GM23338 (cell line): ENCODE measurements around the gene MARCHF2. TPM values are rescaled to one million over a fixed set of nuclear protein-coding genes. Genes with fewer than 3 reads are reported as not detected.

ENCODE experiments used
- ATAC-seq: fragments of 200-7000 bp; cut with Tn5 transposase; 3 replicates; pipeline ENCODE4 v1.9.1; 2020
- DNase-seq: peaks from one replicate; pipeline ENCODE4 v3.0.0-alpha.2; 2015; ENCODE audit warnings: low spot score
- H2AFZ ChIP-seq: fragments of 200-600 bp; sonication (generic); 2 replicates; pipeline ENCODE4 v1.8.0; 2016; ENCODE audit warnings: antibody characterized with exemption, mild to moderate bottlenecking, moderate library complexity
- H3F3A ChIP-seq: fragments of 200-600 bp; sonication (generic); replicated peaks from 2 replicates; pipeline ENCODE4 v1.8.0; 2017; ENCODE audit warnings: antibody characterized with exemption, mixed run types, low read depth
- H3K27ac ChIP-seq: fragments of 200-600 bp; sonication (generic); 2 replicates; pipeline ENCODE4 v1.6.1; 2016; ENCODE audit warnings: low read depth
- H3K27me3 ChIP-seq: fragments of 200-600 bp; sonication (generic); 2 replicates; pipeline ENCODE4 v1.8.0; 2016; ENCODE audit warnings: mild to moderate bottlenecking, mixed run types, moderate library complexity; ENCODE audit not compliant: insufficient read depth
- H3K36me3 ChIP-seq: fragments of 200-600 bp; sonication (generic); 2 replicates; pipeline ENCODE4 v1.8.0; 2016; ENCODE audit warnings: mild to moderate bottlenecking; ENCODE audit not compliant: insufficient read depth
- H3K4me1 ChIP-seq: fragments of 200-600 bp; sonication (generic); 2 replicates; pipeline ENCODE4 v1.8.0; 2016; ENCODE audit warnings: mild to moderate bottlenecking, moderate library complexity; ENCODE audit not compliant: insufficient read depth
- H3K4me2 ChIP-seq: fragments of 200-600 bp; sonication (generic); 2 replicates; pipeline ENCODE4 v1.7.1; 2017; ENCODE audit warnings: mixed run types
- H3K4me3 ChIP-seq: fragments of 200-600 bp; sonication (generic); 2 replicates; pipeline ENCODE4 v1.6.1; 2016; ENCODE audit warnings: mixed run types
- H3K79me2 ChIP-seq: fragments of 200-600 bp; sonication (generic); replicated peaks from 2 replicates; pipeline ENCODE4 v1.8.0; 2017; ENCODE audit warnings: mild to moderate bottlenecking; ENCODE audit not compliant: insufficient read depth
- H3K9me2 ChIP-seq: fragments of 200-600 bp; sonication (generic); 2 replicates; pipeline ENCODE4 v1.8.0; 2017; ENCODE audit not compliant: insufficient read depth
- H4K20me1 ChIP-seq: fragments of 200-600 bp; sonication (generic); replicated peaks from 2 replicates; pipeline ENCODE4 v1.8.0; 2017; ENCODE audit warnings: mild to moderate bottlenecking; ENCODE audit not compliant: insufficient read depth
- H3K27ac Mint-ChIP-seq: 2 replicates; pipeline ENCODE4 v1.8.0; 2020; ENCODE audit warnings: inconsistent platforms, mild to moderate bottlenecking, moderate library complexity, mixed read lengths
- H3K27me3 Mint-ChIP-seq: 3 replicates; pipeline ENCODE4 v1.8.0; 2022; ENCODE audit warnings: low read depth, mild to moderate bottlenecking, moderate library complexity, mixed read lengths, inconsistent platforms; ENCODE audit not compliant: insufficient read depth, poor library complexity
- H3K36me3 Mint-ChIP-seq: 3 replicates; pipeline ENCODE4 v1.8.0; 2021; ENCODE audit warnings: low read depth, mild to moderate bottlenecking, inconsistent platforms, moderate library complexity, mixed read lengths
- H3K4me1 Mint-ChIP-seq: 3 replicates; pipeline ENCODE4 v1.8.0; 2020; ENCODE audit warnings: mild to moderate bottlenecking, inconsistent platforms, mixed read lengths
- H3K4me3 Mint-ChIP-seq: 3 replicates; pipeline ENCODE4 v1.8.0; 2021; ENCODE audit warnings: moderate library complexity, mild to moderate bottlenecking, inconsistent platforms, mixed read lengths
- H3K9me3 Mint-ChIP-seq: 3 replicates; pipeline ENCODE4 v1.8.0; 2020; ENCODE audit warnings: moderate library complexity, mild to moderate bottlenecking, inconsistent platforms, mixed read lengths
- EZH2phosphoT487 ChIP-seq: fragments of 200-600 bp; sonication (generic); IDR thresholded peaks from one replicate; pipeline ENCODE4 v1.8.1; 2018; ENCODE audit warnings: antibody characterized with exemption; ENCODE audit not compliant: unreplicated experiment
- JUNB ChIP-seq: IDR thresholded peaks from one replicate; pipeline ENCODE4 v1.6.1; 2016; ENCODE audit warnings: antibody characterized with exemption; ENCODE audit not compliant: unreplicated experiment
- polyA plus RNA-seq: library from polyadenylated mRNA; unstranded; fragments of >200 nt; fragmentation: Nextera tagmentation; extraction: Ambion mirVana; gene quantifications from 2 replicates; pipeline ENCODE4 v1.2.1, GENCODE V29; 2016
- total RNA-seq: library from RNA; depleted of rRNA; stranded (reverse); fragments of >200 nt; shearing (Covaris generic); gene quantifications from 2 replicates; pipeline ENCODE4 v1.2.3, GENCODE V29; 2014
- TF ChIP-seq, protein P1 (sequence below), 2 experiments: fragments of 200-600 bp in 1 of 2; sonication (generic) in 1 of 2; conservative IDR thresholded peaks; 2 replicates each; pipeline versions ENCODE4 v1.5.1 to v1.6.1; 2016 to 2017; ENCODE audit warnings: antibody characterized with exemption in 2 of 2, low read depth in 2 of 2, mild to moderate bottlenecking in 2 of 2, moderate library complexity in 1 of 2
- TF ChIP-seq, protein P2 (sequence below): fragments of 250-450 bp; sonication (Bioruptor Pico); IDR thresholded peaks from 2 replicates; pipeline ENCODE4 v1.5.0; 2020; ENCODE audit warnings: mild to moderate bottlenecking, moderate library complexity

The MARCHF2 gene
- total and polyA plus RNA-seq, 2 experiments from 2014 or later = 18.9 to 50.1 TPM

DNA sequence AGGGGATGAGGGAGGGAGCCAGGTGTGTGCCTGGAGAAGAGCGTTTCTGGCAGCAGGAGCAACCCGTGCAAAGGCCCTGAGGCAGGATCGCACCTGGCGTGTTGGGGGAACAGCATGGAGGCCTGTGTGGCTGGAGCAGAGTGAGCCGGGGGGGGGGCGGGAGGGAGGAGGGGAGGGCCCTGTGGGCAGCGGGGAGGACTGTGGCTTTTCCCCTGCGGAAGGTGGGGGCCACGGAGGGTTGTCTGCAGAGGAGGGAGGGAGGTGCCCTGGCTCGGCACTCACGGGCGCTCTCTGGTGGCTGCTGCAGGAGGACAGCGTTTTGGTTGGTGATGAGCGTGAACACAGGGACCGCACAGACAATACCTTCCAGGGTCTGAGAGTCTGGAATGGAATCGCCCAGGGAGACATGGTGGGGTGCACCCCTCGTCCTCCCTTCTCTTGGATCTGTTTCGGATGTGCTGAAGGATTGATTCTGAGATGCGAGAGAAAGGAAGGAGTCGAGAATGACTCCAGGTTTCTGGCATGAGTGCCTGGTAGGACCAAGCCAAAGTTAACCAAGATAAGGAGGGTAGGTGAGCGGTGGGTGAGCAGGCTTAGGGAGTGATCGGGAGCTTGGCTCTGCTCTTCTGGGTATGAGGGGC is 16.4 kb upstream of the MARCHF2 start:
- H3K4me2 ChIP-seq = no peak overlapping the region
- H3K27ac ChIP-seq = no peak overlapping the region
- ATAC-seq = peak; percentile 88
- H3K27me3 ChIP-seq = no peaks in the 10 kb centered on the region
- no peak overlapping the region for H3K4me3 ChIP-seq
- no peak overlapping the region for H2AFZ ChIP-seq
- DNase-seq = peak; percentile 86
- H3K79me2 ChIP-seq = peaks cover 69% of the 10 kb centered on the region
- Mint-ChIP-seq H3K27ac (no peak overlapping the region; the same call in 1 of the 2 replicates), H3K9me3 (no peaks in the 10 kb centered on the region), H3K36me3 (peaks cover 11% of the 10 kb centered on the region), H3K4me1 (peaks cover 12% of the 10 kb centered on the region), H3K4me3 (no peak overlapping the region; the same call in 2 of the 3 replicates), H3K27me3 (peaks cover 6% of the 10 kb centered on the region)
- peaks cover 10% of the 10 kb centered on the region; the same call in 1 of the 2 replicates for H4K20me1 ChIP-seq
- no peak for TF ChIP-seq EZH2phosphoT487
- TF ChIP-seq, protein P1, sequence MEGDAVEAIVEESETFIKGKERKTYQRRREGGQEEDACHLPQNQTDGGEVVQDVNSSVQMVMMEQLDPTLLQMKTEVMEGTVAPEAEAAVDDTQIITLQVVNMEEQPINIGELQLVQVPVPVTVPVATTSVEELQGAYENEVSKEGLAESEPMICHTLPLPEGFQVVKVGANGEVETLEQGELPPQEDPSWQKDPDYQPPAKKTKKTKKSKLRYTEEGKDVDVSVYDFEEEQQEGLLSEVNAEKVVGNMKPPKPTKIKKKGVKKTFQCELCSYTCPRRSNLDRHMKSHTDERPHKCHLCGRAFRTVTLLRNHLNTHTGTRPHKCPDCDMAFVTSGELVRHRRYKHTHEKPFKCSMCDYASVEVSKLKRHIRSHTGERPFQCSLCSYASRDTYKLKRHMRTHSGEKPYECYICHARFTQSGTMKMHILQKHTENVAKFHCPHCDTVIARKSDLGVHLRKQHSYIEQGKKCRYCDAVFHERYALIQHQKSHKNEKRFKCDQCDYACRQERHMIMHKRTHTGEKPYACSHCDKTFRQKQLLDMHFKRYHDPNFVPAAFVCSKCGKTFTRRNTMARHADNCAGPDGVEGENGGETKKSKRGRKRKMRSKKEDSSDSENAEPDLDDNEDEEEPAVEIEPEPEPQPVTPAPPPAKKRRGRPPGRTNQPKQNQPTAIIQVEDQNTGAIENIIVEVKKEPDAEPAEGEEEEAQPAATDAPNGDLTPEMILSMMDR (conservative IDR thresholded peaks at IDR 0.05; ENCODE audit: low read depth in 2 of 2) = peak; percentile 52 to 88
- TF ChIP-seq JUNB = no peak
- TF ChIP-seq, protein P2, sequence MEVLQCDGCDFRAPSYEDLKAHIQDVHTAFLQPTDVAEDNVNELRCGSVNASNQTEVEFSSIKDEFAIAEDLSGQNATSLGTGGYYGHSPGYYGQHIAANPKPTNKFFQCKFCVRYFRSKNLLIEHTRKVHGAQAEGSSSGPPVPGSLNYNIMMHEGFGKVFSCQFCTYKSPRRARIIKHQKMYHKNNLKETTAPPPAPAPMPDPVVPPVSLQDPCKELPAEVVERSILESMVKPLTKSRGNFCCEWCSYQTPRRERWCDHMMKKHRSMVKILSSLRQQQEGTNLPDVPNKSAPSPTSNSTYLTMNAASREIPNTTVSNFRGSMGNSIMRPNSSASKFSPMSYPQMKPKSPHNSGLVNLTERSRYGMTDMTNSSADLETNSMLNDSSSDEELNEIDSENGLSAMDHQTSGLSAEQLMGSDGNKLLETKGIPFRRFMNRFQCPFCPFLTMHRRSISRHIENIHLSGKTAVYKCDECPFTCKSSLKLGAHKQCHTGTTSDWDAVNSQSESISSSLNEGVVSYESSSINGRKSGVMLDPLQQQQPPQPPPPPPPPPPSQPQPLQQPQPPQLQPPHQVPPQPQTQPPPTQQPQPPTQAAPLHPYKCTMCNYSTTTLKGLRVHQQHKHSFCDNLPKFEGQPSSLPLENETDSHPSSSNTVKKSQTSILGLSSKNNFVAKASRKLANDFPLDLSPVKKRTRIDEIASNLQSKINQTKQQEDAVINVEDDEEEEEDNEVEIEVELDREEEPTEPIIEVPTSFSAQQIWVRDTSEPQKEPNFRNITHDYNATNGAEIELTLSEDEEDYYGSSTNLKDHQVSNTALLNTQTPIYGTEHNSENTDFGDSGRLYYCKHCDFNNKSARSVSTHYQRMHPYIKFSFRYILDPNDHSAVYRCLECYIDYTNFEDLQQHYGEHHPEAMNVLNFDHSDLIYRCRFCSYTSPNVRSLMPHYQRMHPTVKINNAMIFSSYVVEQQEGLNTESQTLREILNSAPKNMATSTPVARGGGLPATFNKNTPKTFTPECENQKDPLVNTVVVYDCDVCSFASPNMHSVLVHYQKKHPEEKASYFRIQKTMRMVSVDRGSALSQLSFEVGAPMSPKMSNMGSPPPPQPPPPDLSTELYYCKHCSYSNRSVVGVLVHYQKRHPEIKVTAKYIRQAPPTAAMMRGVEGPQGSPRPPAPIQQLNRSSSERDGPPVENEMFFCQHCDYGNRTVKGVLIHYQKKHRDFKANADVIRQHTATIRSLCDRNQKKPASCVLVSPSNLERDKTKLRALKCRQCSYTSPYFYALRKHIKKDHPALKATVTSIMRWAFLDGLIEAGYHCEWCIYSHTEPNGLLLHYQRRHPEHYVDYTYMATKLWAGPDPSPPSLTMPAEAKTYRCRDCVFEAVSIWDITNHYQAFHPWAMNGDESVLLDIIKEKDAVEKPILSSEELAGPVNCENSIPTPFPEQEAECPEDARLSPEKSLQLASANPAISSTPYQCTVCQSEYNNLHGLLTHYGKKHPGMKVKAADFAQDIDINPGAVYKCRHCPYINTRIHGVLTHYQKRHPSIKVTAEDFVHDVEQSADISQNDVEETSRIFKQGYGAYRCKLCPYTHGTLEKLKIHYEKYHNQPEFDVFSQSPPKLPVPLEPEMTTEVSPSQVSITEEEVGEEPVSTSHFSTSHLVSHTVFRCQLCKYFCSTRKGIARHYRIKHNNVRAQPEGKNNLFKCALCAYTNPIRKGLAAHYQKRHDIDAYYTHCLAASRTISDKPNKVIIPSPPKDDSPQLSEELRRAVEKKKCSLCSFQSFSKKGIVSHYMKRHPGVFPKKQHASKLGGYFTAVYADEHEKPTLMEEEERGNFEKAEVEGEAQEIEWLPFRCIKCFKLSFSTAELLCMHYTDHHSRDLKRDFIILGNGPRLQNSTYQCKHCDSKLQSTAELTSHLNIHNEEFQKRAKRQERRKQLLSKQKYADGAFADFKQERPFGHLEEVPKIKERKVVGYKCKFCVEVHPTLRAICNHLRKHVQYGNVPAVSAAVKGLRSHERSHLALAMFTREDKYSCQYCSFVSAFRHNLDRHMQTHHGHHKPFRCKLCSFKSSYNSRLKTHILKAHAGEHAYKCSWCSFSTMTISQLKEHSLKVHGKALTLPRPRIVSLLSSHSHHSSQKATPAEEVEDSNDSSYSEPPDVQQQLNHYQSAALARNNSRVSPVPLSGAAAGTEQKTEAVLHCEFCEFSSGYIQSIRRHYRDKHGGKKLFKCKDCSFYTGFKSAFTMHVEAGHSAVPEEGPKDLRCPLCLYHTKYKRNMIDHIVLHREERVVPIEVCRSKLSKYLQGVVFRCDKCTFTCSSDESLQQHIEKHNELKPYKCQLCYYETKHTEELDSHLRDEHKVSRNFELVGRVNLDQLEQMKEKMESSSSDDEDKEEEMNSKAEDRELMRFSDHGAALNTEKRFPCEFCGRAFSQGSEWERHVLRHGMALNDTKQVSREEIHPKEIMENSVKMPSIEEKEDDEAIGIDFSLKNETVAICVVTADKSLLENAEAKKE (CRISPR knock-in tag) = no peak
- no peaks in the 10 kb centered on the region for H3K36me3 ChIP-seq
- no peaks in the 10 kb centered on the region for H3K9me2 ChIP-seq
- 0 out of 2 replicates have a peak, but pooled peaks cover 3% of the 10 kb centered on the region for H3F3A ChIP-seq
- H3K4me1 ChIP-seq = peaks cover 4% of the 10 kb centered on the region; the same call in 1 of the 2 replicates
